ENCODE data around the gene ZFP91. TPM values are rescaled to one million over a fixed set of nuclear protein-coding genes. Genes with fewer than 3 reads are reported as not detected.

The ZFP91 gene
- total RNA-seq, 4 donors from 2014 or later, result 49.8 to 63.7 (median 59.1) TPM

DNA sequence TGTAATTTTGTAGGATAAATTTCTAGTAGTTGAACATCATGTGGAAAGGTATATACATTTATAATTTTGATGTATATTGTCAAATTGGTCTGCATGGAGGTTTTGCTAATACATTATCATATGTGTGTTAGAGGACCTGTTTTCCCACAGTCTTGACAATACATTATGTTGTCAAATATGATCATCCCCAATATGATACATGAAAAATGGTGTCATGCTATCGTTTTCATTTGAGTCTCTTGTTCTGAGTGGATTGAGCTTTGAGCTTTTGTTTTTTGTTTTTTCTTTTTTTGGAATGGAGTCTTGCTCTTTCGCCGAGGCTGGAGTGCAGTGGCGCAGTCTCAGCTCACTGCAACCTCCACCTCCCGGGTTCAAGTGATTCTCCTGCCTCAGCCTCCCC, 29.5 kb downstream of the ZFP91 start:
- H3K9me3 ChIP-seq, result no peaks in the 10 kb centered on the region
- no peak overlapping the region for H3K4me3 ChIP-seq (replicated peaks in 1 of 3)
- no peaks in the 10 kb centered on the region for H3K4me1 ChIP-seq
- no peak for TF ChIP-seq POLR2A (IDR thresholded peaks at IDR 0.05)
- TF ChIP-seq, protein P1, sequence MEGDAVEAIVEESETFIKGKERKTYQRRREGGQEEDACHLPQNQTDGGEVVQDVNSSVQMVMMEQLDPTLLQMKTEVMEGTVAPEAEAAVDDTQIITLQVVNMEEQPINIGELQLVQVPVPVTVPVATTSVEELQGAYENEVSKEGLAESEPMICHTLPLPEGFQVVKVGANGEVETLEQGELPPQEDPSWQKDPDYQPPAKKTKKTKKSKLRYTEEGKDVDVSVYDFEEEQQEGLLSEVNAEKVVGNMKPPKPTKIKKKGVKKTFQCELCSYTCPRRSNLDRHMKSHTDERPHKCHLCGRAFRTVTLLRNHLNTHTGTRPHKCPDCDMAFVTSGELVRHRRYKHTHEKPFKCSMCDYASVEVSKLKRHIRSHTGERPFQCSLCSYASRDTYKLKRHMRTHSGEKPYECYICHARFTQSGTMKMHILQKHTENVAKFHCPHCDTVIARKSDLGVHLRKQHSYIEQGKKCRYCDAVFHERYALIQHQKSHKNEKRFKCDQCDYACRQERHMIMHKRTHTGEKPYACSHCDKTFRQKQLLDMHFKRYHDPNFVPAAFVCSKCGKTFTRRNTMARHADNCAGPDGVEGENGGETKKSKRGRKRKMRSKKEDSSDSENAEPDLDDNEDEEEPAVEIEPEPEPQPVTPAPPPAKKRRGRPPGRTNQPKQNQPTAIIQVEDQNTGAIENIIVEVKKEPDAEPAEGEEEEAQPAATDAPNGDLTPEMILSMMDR (IDR thresholded peaks at IDR 0.05), result no peak
- H3K27me3 ChIP-seq, result no peaks in the 10 kb centered on the region
- H3K36me3 ChIP-seq, result peaks cover 13 to 34% of the 10 kb centered on the region in 2 donors
- 95 to 96% methylated on average over 5 of the region's 5 CpGs for whole genome bisulfite sequencing, 2 donors
- DNase-seq, result no peak
- intact Hi-C loops (cut with DNase I), result no loop called here
- H3K27ac ChIP-seq, result no peak overlapping the region

DNA sequence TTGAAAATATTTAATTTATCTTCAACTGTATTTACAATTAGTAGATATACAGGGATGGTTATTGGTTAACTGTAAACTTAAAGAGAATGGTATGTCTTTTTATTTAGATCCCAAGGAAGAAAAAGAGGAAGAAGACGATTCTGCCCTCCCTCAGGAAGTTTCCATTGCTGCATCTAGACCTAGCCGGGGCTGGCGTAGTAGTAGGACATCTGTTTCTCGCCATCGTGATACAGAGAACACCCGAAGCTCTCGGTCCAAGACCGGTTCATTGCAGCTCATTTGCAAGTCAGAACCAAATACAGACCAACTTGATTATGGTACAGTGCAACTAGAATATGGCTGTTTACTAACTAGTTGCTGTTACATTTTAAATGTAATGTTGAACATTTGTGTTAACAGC, 30.9 kb downstream of the ZFP91 start:
- peaks cover 25 to 35% of the 10 kb centered on the region in 2 donors for H3K36me3 ChIP-seq
- 89 to 93% methylated on average over 8 of the region's 8 CpGs for WGBS, 2 donors
- no peak for TF ChIP-seq POLR2A (IDR thresholded peaks at IDR 0.05)
- TF ChIP-seq, protein P1 (IDR thresholded peaks at IDR 0.05), result no peak

DNA sequence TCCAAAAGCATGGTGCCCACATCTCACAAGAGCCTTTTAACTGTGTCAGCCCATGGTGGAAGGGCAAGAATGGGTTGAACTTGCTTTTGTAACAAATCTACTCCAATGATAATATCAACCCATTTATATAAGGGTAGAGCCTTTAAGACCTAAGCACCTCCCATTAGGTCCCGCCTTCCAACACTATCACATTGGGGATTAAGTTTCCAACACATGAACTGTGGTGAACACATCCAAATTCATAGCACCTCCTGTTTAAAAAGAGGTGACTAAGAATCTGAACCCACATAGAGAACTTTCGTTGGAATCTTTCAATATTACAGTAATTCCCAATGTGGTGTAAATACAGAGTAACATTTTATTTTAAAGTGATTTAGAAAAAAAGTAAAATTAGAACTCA, 34.4 kb downstream of the ZFP91 start:
- Histone ChIP-seq H3K27me3 (no peaks in the 10 kb centered on the region), H3K27ac (no peak overlapping the region), H3K36me3 (peaks cover 49 to 58% of the 10 kb centered on the region in 2 donors), H3K9me3 (no peaks in the 10 kb centered on the region), H3K4me3 (replicated peaks in 1 of 3) (no peak overlapping the region), H3K4me1 (no peaks in the 10 kb centered on the region)
- TF ChIP-seq POLR2A (IDR thresholded peaks at IDR 0.05), result no peak
- TF ChIP-seq, protein P1 (IDR thresholded peaks at IDR 0.05), result no peak
- WGBS, 2 donors, result 96 to 97% methylated on average over 2 of the region's 2 CpGs
- no peak for DNase-seq
- intact Hi-C loops (cut with DNase I), result no loop called here

More for the DNA sequence above, 30.9 kb downstream of the ZFP91 start:
- H3K27me3 ChIP-seq, result no peaks in the 10 kb centered on the region
- no peaks in the 10 kb centered on the region for H3K4me1 ChIP-seq
- no peak overlapping the region for H3K4me3 ChIP-seq (replicated peaks in 1 of 3)
- H3K27ac ChIP-seq, result no peak overlapping the region
- intact Hi-C loops (cut with DNase I), result no loop called here
- no peak for DNase-seq
- H3K9me3 ChIP-seq, result no peaks in the 10 kb centered on the region

DNA sequence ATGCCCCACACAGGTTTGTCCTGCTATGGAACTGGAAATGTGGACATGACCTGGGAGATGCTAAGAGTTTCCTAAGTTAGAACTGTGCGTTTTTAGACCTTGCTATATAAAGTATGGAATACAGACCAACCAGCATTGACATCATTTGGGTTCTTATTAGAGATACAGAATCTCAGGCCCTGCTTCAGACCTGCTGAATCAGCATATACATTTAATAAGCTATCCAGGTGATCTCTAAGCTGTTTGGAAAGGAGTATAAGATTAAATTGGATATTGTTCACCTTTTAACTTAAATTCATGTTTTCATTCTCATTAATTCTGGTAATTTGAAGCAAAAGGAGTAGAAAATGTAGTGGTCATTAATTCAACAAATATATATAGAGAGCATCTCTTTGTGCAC, 36.7 kb downstream of the ZFP91 start:
- H3K36me3 ChIP-seq, result peaks cover 57 to 59% of the 10 kb centered on the region in 2 donors

DNA sequence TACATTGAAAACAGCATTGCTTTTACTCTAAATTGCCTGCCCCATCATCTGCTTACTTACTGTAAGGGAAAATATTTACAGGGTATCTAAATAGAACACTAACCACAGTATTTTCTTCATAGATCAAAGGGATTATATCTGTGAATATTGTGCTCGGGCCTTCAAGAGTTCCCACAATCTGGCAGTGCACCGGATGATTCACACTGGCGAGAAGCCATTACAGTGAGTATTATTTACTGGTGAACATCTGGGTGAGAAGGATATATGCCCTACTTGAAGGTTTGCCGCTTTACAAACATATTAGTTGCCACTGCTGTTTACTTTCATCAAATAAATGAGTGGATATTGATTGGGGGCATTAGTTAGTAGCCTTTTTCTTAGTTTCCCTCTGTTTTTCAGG, 37.7 kb downstream of the ZFP91 start:
- Histone ChIP-seq H3K36me3 (peaks cover 50 to 59% of the 10 kb centered on the region in 2 donors), H3K27me3 (no peaks in the 10 kb centered on the region), H3K9me3 (no peaks in the 10 kb centered on the region), H3K4me3 (replicated peaks in 1 of 3) (no peak overlapping the region), H3K27ac (no peak overlapping the region), H3K4me1 (peaks cover 7 to 8% of the 10 kb centered on the region in 2 donors)
- intact Hi-C loops (cut with DNase I), result no loop called here
- no peak for DNase-seq
- TF ChIP-seq, protein P1 (IDR thresholded peaks at IDR 0.05), result no peak
- no peak for TF ChIP-seq POLR2A (IDR thresholded peaks at IDR 0.05)
- 80% methylated on average over 4 of the region's 4 CpGs for WGBS, 2 donors

More for the DNA sequence above, 36.7 kb downstream of the ZFP91 start:
- Histone ChIP-seq H3K4me1 (peaks cover 1 to 7% of the 10 kb centered on the region in 2 donors), H3K27ac (no peak overlapping the region), H3K4me3 (replicated peaks in 1 of 3) (no peak overlapping the region), H3K27me3 (no peaks in the 10 kb centered on the region), H3K9me3 (no peaks in the 10 kb centered on the region)
- TF ChIP-seq, protein P1 (IDR thresholded peaks at IDR 0.05), result no peak
- no peak for TF ChIP-seq POLR2A (IDR thresholded peaks at IDR 0.05)
- 89 to 98% methylated on average over 1 of the region's 1 CpG for WGBS, 2 donors
- DNase-seq, result no peak
- intact Hi-C loops (cut with DNase I), result no loop called here

Measured in thyroid gland (tissue), 4 donors.